NB4 (cell line): ENCODE measurements around the gene FMNL2.
"Not testable (repeated sequence)": the region's sequence is repeated elsewhere in the genome, so short reads cannot be mapped to it uniquely, and the experiment has no call there.

ENCODE experiments used
- DNase-seq: peaks from one replicate; pipeline ENCODE4 v3.0.0; 2010; ENCODE audit warnings: low read depth
- H3K4me3 ChIP-seq: one replicate; pipeline ENCODE4 v1.5.1; 2011; ENCODE audit warnings: mild to moderate bottlenecking, low read depth, low read length, moderate library complexity
- MYC ChIP-seq: IDR thresholded peaks from 2 replicates; pipeline ENCODE4 v1.6.1; 2011; ENCODE audit warnings: low read depth, low read length
- POLR2A ChIP-seq: IDR thresholded peaks from 2 replicates; pipeline ENCODE4 v1.6.1; 2011; ENCODE audit warnings: mild to moderate bottlenecking; ENCODE audit not compliant: insufficient read length; ENCODE audit errors: extremely low read depth
- TF ChIP-seq, protein P1 (sequence below): IDR thresholded peaks from 2 replicates; pipeline ENCODE4 v1.6.1; 2011; ENCODE audit warnings: low read depth, low read length
- TF ChIP-seq, protein P2 (sequence below): IDR thresholded peaks from one replicate; pipeline ENCODE4 v1.5.1; 2012; ENCODE audit warnings: low read depth, low read length

The FMNL2 gene

GRCh38 chr2:152470861-152471854 lies 136.2 kb downstream of the FMNL2 start:
- H3K4me3 ChIP-seq: no peak overlapping the region
- DNase-seq: no peak
- no peak for TF ChIP-seq POLR2A
- TF ChIP-seq MYC: no peak
- TF ChIP-seq, protein P1, sequence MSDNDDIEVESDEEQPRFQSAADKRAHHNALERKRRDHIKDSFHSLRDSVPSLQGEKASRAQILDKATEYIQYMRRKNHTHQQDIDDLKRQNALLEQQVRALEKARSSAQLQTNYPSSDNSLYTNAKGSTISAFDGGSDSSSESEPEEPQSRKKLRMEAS: no peak

- H3K4me3 ChIP-seq: no peak overlapping the region
- TF ChIP-seq MYC (no peak), POLR2A (no peak)
- TF ChIP-seq, protein P2, sequence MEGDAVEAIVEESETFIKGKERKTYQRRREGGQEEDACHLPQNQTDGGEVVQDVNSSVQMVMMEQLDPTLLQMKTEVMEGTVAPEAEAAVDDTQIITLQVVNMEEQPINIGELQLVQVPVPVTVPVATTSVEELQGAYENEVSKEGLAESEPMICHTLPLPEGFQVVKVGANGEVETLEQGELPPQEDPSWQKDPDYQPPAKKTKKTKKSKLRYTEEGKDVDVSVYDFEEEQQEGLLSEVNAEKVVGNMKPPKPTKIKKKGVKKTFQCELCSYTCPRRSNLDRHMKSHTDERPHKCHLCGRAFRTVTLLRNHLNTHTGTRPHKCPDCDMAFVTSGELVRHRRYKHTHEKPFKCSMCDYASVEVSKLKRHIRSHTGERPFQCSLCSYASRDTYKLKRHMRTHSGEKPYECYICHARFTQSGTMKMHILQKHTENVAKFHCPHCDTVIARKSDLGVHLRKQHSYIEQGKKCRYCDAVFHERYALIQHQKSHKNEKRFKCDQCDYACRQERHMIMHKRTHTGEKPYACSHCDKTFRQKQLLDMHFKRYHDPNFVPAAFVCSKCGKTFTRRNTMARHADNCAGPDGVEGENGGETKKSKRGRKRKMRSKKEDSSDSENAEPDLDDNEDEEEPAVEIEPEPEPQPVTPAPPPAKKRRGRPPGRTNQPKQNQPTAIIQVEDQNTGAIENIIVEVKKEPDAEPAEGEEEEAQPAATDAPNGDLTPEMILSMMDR: no peak
- TF ChIP-seq, protein P1: no peak
- DNase-seq: no peak
Observed at GRCh38 chr2:152472481-152472887, 137.5 kb downstream of the FMNL2 start.

DNA sequence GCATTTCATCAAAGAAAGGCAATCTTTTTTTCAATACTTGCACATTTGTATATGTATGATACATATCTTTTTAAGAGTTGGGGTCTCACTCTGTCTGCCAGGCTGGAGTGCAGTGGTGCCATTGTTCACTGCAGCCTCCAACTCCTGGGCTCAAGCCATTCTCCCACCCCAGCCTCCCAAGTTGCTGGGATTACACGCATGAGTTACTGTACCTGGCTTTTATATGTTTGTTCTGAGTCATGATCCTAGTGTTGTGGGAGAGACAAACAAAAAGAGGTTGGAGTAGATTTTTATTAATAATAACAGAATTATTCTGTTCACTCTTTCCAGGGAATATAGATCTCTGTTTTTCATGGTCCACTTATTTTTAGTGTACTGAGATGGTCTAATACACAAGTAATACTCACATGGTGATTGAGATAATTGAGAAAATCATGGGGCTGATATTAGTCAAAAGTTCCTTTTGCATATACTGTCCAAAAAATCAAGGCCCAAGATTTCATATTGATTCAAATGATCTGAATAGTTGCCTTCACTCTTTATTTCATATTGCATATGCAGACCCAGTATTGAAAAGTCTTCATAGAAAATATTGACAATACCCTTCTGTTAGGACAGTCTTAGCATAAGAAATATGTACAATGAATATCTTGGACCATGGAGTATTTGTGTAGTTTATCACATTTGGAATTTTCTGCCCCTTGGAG lies 138.3 kb downstream of the FMNL2 start:
- H3K4me3 ChIP-seq: no peak overlapping the region
- DNase-seq: no peak
- TF ChIP-seq, protein P2: no peak
- TF ChIP-seq MYC (no peak), POLR2A (no peak)
- TF ChIP-seq, protein P1: no peak

GRCh38 chr2:152474523-152474922 lies 139.5 kb downstream of the FMNL2 start:
- DNase-seq: not testable (repeated sequence)

DNA sequence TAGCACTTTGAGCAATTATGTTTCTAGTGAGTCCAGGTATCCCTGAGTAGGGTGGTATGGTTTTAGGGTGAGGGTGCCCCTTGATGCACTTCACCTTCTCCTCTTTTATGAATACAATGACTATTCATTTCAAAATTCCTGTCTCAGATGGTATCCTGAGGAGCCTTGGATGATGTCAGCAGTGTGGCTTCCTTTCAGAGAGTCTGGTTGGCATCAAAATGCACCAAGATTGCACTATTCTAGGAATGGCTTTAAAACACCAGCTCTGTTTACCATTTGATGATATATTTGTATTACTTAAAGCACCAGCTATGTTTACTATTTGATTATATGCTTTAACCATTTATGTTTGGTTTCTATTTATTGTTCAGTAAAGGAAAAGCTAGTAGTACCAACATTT lies 141.0 kb downstream of the FMNL2 start:
- TF ChIP-seq, protein P1: no peak
- no peak for TF ChIP-seq POLR2A
- TF ChIP-seq, protein P2: no peak
- TF ChIP-seq MYC: no peak
- H3K4me3 ChIP-seq: no peak overlapping the region
- no peak for DNase-seq

More at GRCh38 chr2:152474523-152474922, 139.5 kb downstream of the FMNL2 start:
- not testable (repeated sequence) for H3K4me3 ChIP-seq

DNA sequence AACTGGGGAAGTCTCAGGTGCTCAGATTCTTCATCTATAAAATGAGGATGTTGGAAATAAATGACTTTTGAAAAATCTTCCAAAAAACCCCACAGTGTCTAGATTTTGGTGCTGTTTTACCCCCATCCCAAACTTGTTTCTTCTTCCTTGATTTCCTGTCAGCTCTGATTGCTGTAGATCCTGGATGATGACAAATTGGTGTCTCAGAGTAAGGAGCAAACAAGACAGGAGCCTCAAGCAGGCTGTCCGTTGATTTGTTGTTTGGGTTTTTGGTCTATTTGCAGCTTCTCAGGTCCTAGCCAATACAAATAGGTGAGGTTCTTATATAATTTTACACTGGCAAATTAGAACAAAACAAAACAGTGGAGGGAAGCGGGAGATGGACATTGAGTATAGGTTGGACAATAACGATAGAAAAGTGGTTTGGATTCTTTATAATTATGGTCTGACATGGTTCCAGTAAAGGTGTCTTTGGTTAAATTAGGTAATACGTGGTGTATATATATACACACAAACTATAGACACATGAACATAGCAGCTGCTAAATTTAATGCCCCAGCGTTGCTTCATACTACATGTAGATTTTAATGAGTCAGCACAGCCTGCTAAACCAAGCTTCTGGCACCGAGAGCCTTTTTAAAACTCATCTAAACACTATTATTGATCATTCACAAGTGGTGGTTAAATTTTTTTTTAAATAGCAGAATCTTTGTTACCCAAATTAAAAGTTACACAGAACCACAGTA lies 142.5 kb downstream of the FMNL2 start:
- DNase-seq: no peak
- no peak for TF ChIP-seq POLR2A
- TF ChIP-seq, protein P2: no peak
- no peak for TF ChIP-seq MYC
- TF ChIP-seq, protein P1: no peak
- H3K4me3 ChIP-seq: no peak overlapping the region
